ENCODE measurements around the gene NRDC.

The NRDC gene

DNA sequence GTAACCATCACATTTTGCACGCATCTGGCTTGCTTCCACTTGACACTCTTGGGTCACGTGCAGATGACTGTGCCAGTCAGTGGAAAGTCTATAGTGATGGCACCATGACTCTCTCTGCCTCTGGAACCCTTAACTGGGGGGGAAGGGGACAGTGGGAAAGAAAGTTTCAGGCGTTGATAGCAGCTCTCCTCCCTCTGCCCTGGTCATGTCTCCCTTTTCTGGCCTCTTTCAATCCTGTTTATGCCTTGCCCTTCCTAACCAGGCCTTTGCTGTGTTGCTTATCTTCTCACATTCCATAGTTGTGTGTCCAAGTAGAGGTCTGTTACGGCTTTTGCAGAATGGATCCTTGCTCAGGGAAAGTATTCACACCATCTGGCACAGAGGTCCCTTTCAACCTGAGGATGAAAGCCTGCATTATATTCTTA, 93.5 kb downstream of the NRDC start:
- no peak overlapping the region for H3K18ac ChIP-seq (ENCODE audit: low read length)
- no peak overlapping the region for H3K14ac ChIP-seq (ENCODE audit: low read length)
- no peaks in the 10 kb centered on the region for H3K79me1 ChIP-seq (ENCODE audit: low read depth, low read length)
- DNase-seq (ENCODE audit: low spot score): no peak
- no peak overlapping the region for H2BK120ac ChIP-seq (ENCODE audit: low read depth, low read length)
- no peak overlapping the region for H3K9ac ChIP-seq (ENCODE audit: low read depth, low read length, poor library complexity)
- H4K8ac ChIP-seq (ENCODE audit: low read depth, low read length): no peak overlapping the region
- WGBS, 2 donors (ENCODE audit: extremely low coverage in 2 of 2, insufficient read length in 2 of 2, insufficient replicate concordance in 1 of 2): no CpG with 5 or more reads among the region's 4 CpGs
- peaks cover 39 to 98% of the 10 kb centered on the region in 2 donors for H3K36me3 ChIP-seq (replicated peaks in 1 of 2; ENCODE audit: control insufficient read depth in 2 of 2, insufficient read depth in 2 of 2, low read length in 2 of 2)
- H4K91ac ChIP-seq (ENCODE audit: low read depth, low read length, poor library complexity): no peak overlapping the region
- H2BK12ac ChIP-seq (ENCODE audit: low read length): no peak overlapping the region
- H2BK15ac ChIP-seq (ENCODE audit: low read length): no peak overlapping the region
- H3K9me3 ChIP-seq (replicated peaks in 1 of 2; ENCODE audit: control insufficient read depth in 2 of 2, insufficient read depth in 1 of 2, low read depth in 1 of 2, low read length in 2 of 2): no peaks in the 10 kb centered on the region
- H3K4me3 ChIP-seq (ENCODE audit: low read length in 2 of 2): no peak overlapping the region
- no peak overlapping the region for H3K27ac ChIP-seq (replicated peaks; ENCODE audit: low read length)
- H2BK5ac ChIP-seq (ENCODE audit: low read length): no peak overlapping the region
- H3K27me3 ChIP-seq (ENCODE audit: control insufficient read depth in 3 of 3, insufficient read depth in 3 of 3, low read depth in 1 of 3, low read length in 3 of 3): no peaks in the 10 kb centered on the region
- no peak overlapping the region for H2AFZ ChIP-seq (ENCODE audit: low read length)
- no peak overlapping the region for H3K4ac ChIP-seq (ENCODE audit: low read length)
- no peak overlapping the region for H3K4me2 ChIP-seq (ENCODE audit: insufficient read depth, low read length, poor library complexity, severe bottlenecking)
- no peak overlapping the region for H3K23ac ChIP-seq (ENCODE audit: low read depth, low read length, poor library complexity)
- no peak overlapping the region for H2AK5ac ChIP-seq (ENCODE audit: low read depth, low read length)
- no peaks in the 10 kb centered on the region for H3K4me1 ChIP-seq (ENCODE audit: control insufficient read depth in 2 of 2, insufficient read depth in 1 of 2, low read depth in 1 of 2, low read length in 2 of 2)

DNA sequence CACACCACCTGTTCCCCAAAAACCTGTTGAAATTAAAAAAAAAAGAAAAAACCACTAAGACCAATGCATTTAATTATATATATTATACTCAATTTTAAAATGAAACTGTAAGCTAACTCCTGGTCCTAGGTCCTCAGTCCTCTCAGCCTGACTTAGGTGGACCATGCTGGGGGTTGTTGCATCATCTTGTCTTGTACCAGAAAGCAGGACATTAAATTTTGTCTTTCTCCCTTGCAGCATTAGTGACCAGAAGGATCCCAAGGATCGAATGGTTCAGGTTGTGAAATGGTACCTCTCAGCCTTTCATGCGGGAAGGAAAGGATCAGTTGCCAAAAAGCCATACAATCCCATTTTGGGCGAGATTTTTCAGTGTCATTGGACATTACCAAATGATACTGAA, 97.6 kb downstream of the NRDC start:
- WGBS, 2 donors (ENCODE audit: extremely low coverage in 2 of 2, insufficient read length in 2 of 2, insufficient replicate concordance in 1 of 2): no CpG with 5 or more reads among the region's 3 CpGs
- no peak overlapping the region for H3K27ac ChIP-seq (replicated peaks; ENCODE audit: low read length)
- no peak for DNase-seq (ENCODE audit: low spot score)
- peaks cover 21 to 94% of the 10 kb centered on the region in 2 donors for H3K36me3 ChIP-seq (replicated peaks in 1 of 2; ENCODE audit: control insufficient read depth in 2 of 2, insufficient read depth in 2 of 2, low read length in 2 of 2)
- H2BK12ac ChIP-seq (ENCODE audit: low read length): no peak overlapping the region
- H3K4me2 ChIP-seq (ENCODE audit: insufficient read depth, low read length, poor library complexity, severe bottlenecking): no peak overlapping the region
- no peak overlapping the region for H3K4ac ChIP-seq (ENCODE audit: low read length)
- no peak overlapping the region for H2BK5ac ChIP-seq (ENCODE audit: low read length)
- H2BK15ac ChIP-seq (ENCODE audit: low read length): no peak overlapping the region
- no peak overlapping the region for H3K14ac ChIP-seq (ENCODE audit: low read length)
- no peak overlapping the region for H3K4me3 ChIP-seq (ENCODE audit: low read length in 2 of 2)
- no peak overlapping the region for H3K23ac ChIP-seq (ENCODE audit: low read depth, low read length, poor library complexity)
- no peak overlapping the region for H2AFZ ChIP-seq (ENCODE audit: low read length)
- no peak overlapping the region for H4K91ac ChIP-seq (ENCODE audit: low read depth, low read length, poor library complexity)
- no peak overlapping the region for H2AK5ac ChIP-seq (ENCODE audit: low read depth, low read length)
- H3K9ac ChIP-seq (ENCODE audit: low read depth, low read length, poor library complexity): no peak overlapping the region
- H3K27me3 ChIP-seq (ENCODE audit: control insufficient read depth in 3 of 3, insufficient read depth in 3 of 3, low read depth in 1 of 3, low read length in 3 of 3): no peaks in the 10 kb centered on the region
- no peaks in the 10 kb centered on the region for H3K4me1 ChIP-seq (ENCODE audit: control insufficient read depth in 2 of 2, insufficient read depth in 1 of 2, low read depth in 1 of 2, low read length in 2 of 2)
- no peak overlapping the region for H2BK120ac ChIP-seq (ENCODE audit: low read depth, low read length)
- H4K8ac ChIP-seq (ENCODE audit: low read depth, low read length): no peak overlapping the region
- no peaks in the 10 kb centered on the region for H3K79me1 ChIP-seq (ENCODE audit: low read depth, low read length)
- no peak overlapping the region for H3K18ac ChIP-seq (ENCODE audit: low read length)
- H3K9me3 ChIP-seq (replicated peaks in 1 of 2; ENCODE audit: control insufficient read depth in 2 of 2, insufficient read depth in 1 of 2, low read depth in 1 of 2, low read length in 2 of 2): no peaks in the 10 kb centered on the region

- H3K36me3 ChIP-seq (replicated peaks in 1 of 2; ENCODE audit: control insufficient read depth in 2 of 2, insufficient read depth in 2 of 2, low read length in 2 of 2): peaks cover 14 to 95% of the 10 kb centered on the region in 2 donors
These were observed 102.1 kb downstream of the NRDC start for GRCh38 chr1:51776408-51776807.

DNA sequence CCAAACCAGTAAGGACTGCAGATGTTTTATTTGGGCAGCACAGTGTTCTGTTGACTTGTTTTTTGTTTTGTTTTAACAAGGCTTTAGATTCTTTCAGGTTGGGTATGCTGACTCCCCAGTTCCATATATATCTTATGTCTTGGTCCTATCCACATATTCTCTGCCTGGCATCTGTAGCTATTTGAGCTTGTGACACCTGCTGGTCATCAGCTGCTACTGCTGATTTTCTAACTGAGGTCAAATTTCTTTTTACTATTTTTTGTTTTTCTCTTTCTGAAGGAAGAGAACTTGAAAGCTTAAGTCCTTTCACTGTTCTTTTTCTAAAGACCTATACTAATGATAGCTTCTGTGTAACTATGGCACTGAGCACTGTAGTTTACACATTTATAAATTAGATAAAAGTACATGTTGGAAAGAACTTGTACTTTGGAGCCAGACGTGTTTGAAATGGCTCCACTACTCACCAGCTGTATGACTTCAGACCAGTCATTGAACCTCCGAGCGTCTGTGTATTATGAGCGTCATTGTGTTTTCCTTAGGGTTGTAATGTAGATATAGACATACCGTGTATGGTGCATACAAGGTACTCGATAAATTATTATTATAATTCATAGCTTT, 109.4 kb downstream of the NRDC start:
- no peak overlapping the region for H2BK12ac ChIP-seq (ENCODE audit: low read length)
- no peaks in the 10 kb centered on the region for H3K9me3 ChIP-seq (replicated peaks in 1 of 2; ENCODE audit: control insufficient read depth in 2 of 2, insufficient read depth in 1 of 2, low read depth in 1 of 2, low read length in 2 of 2)
- no peak overlapping the region for H3K4me2 ChIP-seq (ENCODE audit: insufficient read depth, low read length, poor library complexity, severe bottlenecking)
- H3K18ac ChIP-seq (ENCODE audit: low read length): no peak overlapping the region
- no peak overlapping the region for H2AFZ ChIP-seq (ENCODE audit: low read length)
- no peak overlapping the region for H2BK15ac ChIP-seq (ENCODE audit: low read length)
- no peaks in the 10 kb centered on the region for H3K79me1 ChIP-seq (ENCODE audit: low read depth, low read length)
- peaks cover 21 to 91% of the 10 kb centered on the region in 2 donors for H3K36me3 ChIP-seq (replicated peaks in 1 of 2; ENCODE audit: control insufficient read depth in 2 of 2, insufficient read depth in 2 of 2, low read length in 2 of 2)
- H3K27me3 ChIP-seq (ENCODE audit: control insufficient read depth in 3 of 3, insufficient read depth in 3 of 3, low read depth in 1 of 3, low read length in 3 of 3): no peaks in the 10 kb centered on the region
- no peak overlapping the region for H3K9ac ChIP-seq (ENCODE audit: low read depth, low read length, poor library complexity)
- H3K4ac ChIP-seq (ENCODE audit: low read length): no peak overlapping the region
- H3K14ac ChIP-seq (ENCODE audit: low read length): no peak overlapping the region
- no peak overlapping the region for H3K23ac ChIP-seq (ENCODE audit: low read depth, low read length, poor library complexity)
- H4K8ac ChIP-seq (ENCODE audit: low read depth, low read length): no peak overlapping the region
- H3K4me1 ChIP-seq (ENCODE audit: control insufficient read depth in 2 of 2, insufficient read depth in 1 of 2, low read depth in 1 of 2, low read length in 2 of 2): no peaks in the 10 kb centered on the region
- H3K4me3 ChIP-seq (ENCODE audit: low read length in 2 of 2): no peak overlapping the region
- H4K91ac ChIP-seq (ENCODE audit: low read depth, low read length, poor library complexity): no peak overlapping the region
- H3K27ac ChIP-seq (replicated peaks; ENCODE audit: low read length): no peak overlapping the region
- no peak overlapping the region for H2BK120ac ChIP-seq (ENCODE audit: low read depth, low read length)
- H2BK5ac ChIP-seq (ENCODE audit: low read length): no peak overlapping the region
- DNase-seq (ENCODE audit: low spot score): peak; percentile 14
- WGBS, 2 donors (ENCODE audit: extremely low coverage in 2 of 2, insufficient read length in 2 of 2, insufficient replicate concordance in 1 of 2): no CpG with 5 or more reads among the region's 6 CpGs
- H2AK5ac ChIP-seq (ENCODE audit: low read depth, low read length): no peak overlapping the region

More at GRCh38 chr1:51776408-51776807, 102.1 kb downstream of the NRDC start:
- no peak overlapping the region for H2AK5ac ChIP-seq (ENCODE audit: low read depth, low read length)
- H3K79me1 ChIP-seq (ENCODE audit: low read depth, low read length): no peaks in the 10 kb centered on the region
- H3K4me3 ChIP-seq (ENCODE audit: low read length in 2 of 2): no peak overlapping the region
- H2BK5ac ChIP-seq (ENCODE audit: low read length): no peak overlapping the region
- H2BK15ac ChIP-seq (ENCODE audit: low read length): no peak overlapping the region
- no peak overlapping the region for H2AFZ ChIP-seq (ENCODE audit: low read length)
- no peak overlapping the region for H4K8ac ChIP-seq (ENCODE audit: low read depth, low read length)
- no peaks in the 10 kb centered on the region for H3K27me3 ChIP-seq (ENCODE audit: control insufficient read depth in 3 of 3, insufficient read depth in 3 of 3, low read depth in 1 of 3, low read length in 3 of 3)
- no peaks in the 10 kb centered on the region for H3K4me1 ChIP-seq (ENCODE audit: control insufficient read depth in 2 of 2, insufficient read depth in 1 of 2, low read depth in 1 of 2, low read length in 2 of 2)
- H3K9me3 ChIP-seq (replicated peaks in 1 of 2; ENCODE audit: control insufficient read depth in 2 of 2, insufficient read depth in 1 of 2, low read depth in 1 of 2, low read length in 2 of 2): no peaks in the 10 kb centered on the region
- H4K91ac ChIP-seq (ENCODE audit: low read depth, low read length, poor library complexity): no peak overlapping the region
- no peak overlapping the region for H3K9ac ChIP-seq (ENCODE audit: low read depth, low read length, poor library complexity)
- no peak overlapping the region for H2BK12ac ChIP-seq (ENCODE audit: low read length)
- H3K14ac ChIP-seq (ENCODE audit: low read length): no peak overlapping the region
- no peak overlapping the region for H3K23ac ChIP-seq (ENCODE audit: low read depth, low read length, poor library complexity)
- no peak for DNase-seq (ENCODE audit: low spot score)
- no peak overlapping the region for H3K4me2 ChIP-seq (ENCODE audit: insufficient read depth, low read length, poor library complexity, severe bottlenecking)
- no peak overlapping the region for H3K18ac ChIP-seq (ENCODE audit: low read length)
- no peak overlapping the region for H2BK120ac ChIP-seq (ENCODE audit: low read depth, low read length)
- H3K4ac ChIP-seq (ENCODE audit: low read length): no peak overlapping the region
- H3K27ac ChIP-seq (replicated peaks; ENCODE audit: low read length): no peak overlapping the region

All from neuronal stem cell (in vitro differentiated cells).